Activated CD8-positive, alpha-beta memory T cell treated with anti-CD3 and anti-CD28 coated beads for 48 hours (primary cell): Measurements from ENCODE around the gene UPF1.
"Not testable (repeated sequence)": the region's sequence is repeated elsewhere in the genome, so short reads cannot be mapped to it uniquely, and the experiment has no call there.

ENCODE experiments used
- DNase-seq, 3 experiments: peaks; one replicate each; pipeline ENCODE4 v3.0.0-alpha.2; 2020; ENCODE audit warnings: low read depth in 2 of 3, low spot score in 2 of 3

UPF1 gene

DNA sequence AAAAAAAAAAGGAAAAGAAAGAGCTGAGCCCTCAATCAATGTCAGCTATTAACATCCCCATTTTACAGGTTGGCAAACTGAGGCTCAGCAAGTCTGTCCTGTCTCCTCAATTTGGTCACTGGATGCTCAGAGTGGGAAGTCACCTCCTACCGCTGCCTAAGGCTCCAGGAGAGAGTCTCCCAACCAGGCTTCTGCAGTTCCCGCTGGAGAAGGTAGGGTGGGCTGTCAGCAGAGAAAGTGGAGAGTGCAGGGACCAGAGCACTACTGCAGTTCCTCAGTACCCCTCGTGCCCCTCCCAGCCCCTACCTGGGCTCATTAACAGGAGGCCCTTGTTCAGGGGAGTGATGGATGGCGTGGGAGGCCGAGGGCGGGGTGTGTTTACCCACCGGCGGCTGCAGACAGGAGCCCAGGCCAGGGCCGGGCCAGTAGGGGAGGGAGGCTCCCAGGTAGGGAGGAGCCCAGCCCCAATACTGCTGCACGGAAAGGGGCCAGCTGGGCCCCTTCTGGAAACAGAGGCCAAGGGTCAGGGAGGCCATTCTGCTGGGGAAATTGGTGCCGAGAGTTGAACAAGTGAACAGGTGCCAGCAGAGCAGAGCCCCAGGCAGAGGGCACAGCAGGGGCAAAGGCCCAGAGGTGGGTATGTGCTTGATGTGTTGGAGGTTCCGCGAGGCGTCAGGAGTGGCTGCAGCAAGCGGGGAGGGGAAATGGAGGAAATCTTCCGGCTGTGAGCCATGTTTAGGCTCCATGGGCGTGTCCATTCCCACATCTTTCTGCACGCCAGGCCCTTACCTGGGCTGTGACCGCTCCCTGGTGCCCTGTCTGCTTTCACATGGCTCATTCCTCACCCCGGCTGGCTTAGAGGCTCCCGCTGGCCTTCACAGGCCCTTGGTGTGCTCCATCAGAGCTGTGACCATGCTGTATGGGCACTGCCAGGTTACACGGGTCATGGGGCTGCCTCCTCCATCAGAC, 33.1 kb upstream of the UPF1 start:
- no peak for DNase-seq

DNA sequence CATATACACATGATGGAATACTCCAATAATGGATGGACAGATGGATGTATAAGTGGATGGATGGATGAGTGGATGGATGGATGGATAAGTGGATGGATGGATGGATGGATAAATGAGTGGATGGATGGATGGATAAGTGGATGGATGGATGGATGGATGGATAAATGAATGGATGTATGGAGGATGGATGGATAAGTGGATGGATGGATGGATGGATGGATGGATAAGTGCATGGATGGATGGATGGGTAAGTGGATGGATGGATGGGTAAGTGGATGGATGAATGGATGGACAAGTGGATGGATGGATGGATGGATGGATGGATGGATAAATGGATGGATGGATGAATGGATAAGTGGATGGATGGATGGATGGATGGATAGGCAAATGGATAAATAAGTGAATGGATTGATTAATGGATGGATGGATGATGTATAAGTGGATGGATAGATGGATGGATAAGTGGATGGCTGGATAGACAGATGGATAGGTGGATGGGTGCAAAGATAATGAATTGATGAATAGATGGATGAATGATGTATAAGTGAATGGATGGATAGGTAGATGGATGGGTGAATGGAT, 32.3 kb upstream of the UPF1 start:
- no peak for DNase-seq

DNA sequence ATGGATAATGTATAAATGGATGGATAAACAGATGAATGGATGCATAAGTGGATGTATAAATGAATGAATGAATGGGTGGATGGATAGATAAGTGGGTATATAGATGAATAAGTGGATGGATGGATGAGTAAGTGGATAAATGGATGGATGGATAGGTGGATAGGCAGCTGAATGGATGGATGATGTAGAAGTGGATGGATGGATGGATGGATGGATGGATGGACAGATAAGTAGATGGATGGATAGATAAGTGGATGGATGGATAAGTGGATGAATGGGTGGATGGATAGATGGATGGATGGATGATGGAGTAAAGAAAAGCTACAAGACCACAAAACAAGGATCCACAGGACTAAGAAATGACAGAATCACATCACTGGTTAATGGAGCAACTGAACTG, 31.7 kb upstream of the UPF1 start:
- DNase-seq = no peak

DNA sequence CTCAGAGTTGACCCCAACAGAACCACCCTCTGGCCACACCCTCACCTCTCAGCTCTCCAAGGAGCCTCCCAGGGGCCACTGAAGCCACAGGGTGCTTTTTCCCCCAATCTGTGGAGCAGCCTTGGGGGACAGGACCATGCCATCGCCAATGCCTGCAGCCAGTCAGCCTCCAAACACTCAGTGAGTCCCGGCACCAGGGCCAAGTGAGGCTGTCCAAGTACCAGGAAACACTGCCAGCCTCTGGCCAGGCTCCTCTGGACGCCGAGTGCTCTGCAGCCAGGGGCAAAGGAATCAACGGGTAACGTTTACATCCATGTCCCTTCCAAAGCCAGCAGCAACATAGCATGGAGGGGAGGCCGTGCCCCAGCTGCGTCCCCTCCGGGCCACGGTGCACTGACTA, 31.1 kb upstream of the UPF1 start:
- no peak for DNase-seq

DNA sequence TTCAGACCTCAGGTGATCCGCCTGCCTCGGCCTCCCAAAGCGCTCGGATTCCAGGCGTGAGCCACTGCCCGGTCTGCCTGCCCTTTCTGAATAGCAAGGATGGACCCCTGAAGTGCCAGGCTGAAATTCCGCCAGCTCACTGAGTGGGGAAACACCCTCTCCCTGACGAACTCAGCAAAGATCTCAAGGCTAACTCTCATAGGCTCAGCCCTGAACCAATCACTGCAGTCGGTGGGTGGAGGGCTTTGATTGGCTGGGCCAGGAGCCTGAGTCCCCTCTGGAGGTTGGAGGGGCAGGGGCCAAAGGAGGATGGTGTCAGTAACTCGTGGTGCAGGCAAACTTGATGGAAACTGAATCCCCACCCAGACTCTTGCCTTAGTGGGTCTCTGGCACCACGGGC, 29.4 kb upstream of the UPF1 start:
- DNase-seq = no peak

DNA sequence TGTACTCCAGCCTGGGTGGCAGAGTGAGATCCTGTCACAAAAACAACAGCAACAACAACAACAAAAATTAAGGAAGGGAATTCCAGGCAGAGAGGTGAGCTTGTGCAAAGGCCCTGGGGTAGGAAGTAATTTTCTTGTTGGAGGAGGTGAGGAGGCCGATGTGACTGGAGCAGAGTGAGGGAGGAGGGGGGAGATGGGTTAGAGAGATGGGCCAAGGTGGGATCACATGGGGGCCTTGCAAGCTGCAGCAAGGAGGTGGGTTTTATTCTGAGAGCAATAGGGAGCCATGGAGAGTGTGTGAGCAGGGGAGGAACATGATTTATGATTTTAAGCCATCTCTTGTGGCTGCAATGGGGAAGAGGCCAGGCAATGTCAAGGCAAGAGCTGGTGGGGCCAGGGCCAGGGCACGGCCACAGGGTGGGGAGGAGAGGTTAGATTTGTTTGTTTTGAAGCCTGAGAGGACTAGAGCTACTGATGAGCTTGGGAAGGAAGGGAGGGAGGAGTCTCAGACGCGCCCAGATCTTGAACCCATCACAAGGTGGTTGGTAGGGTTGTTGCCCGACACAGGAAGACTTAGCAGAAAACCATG, 28.1 kb upstream of the UPF1 start:
- no peak for DNase-seq

DNA sequence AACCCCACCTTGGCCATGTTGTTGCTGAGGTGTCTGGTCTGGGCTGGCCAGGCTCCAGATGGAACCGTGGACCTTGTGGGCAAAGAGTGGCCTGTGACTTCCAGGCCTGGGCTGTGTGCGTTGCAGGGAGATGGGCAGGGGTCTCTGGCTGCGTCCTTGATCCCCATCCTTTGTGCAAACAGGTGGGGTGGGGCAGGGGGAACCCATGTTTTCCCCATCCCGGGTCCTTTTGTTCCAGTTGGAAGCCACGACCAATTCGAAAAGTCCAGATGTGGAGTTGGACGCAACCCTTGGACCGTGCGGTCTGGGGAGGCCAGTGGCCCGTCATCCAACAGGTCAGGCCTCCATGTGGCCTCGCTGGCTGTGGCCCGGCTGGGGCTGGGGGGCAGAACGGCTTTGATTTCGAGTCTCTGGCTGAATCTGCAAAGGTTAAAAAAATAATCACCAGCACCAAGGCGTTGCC, 27.6 kb upstream of the UPF1 start:
- no peak for DNase-seq

DNA sequence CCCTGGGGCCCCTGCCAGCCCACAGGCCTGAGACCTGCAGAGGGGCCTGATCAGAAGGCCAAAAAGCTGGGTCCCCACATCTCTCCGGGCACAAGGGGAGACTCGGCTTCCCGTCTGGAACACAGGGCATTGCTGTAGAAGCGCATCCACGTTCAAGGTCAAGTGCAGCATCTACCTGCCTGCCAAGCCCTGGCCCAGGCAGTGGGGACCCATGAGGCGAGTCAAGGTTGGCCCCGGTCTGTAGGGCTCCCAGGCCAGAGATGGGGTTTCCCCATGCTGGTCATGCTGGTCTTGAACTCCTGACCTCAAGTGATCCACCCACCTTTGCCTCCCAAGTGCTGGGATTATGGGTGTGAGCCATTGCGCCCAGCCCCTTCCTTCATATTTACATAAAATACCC, 27.1 kb upstream of the UPF1 start:
- no peak for DNase-seq

DNA sequence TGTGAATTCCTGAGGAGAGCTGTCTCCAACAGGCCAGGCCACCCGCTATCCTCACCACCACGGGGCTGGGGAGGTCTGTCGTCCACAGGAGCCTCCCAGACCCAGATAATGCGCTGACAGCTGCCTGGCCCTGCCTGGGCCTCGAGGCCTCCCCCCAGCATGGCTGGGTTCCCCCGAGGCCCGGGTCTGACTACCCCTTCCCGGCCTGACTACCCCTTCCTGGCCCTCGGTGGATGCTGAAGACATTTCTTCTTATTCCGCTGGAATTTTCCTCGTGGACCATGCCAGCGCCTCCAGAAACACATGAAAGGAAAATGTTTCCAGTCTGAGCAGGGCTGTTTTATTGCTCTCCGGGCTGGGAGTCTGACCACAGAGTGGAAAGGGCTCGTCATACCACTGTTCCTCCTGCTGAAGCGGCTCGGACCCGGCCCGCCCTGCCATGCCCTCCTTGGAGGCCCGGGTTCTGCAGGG, 23.9 kb upstream of the UPF1 start:
- DNase-seq = no peak

DNA sequence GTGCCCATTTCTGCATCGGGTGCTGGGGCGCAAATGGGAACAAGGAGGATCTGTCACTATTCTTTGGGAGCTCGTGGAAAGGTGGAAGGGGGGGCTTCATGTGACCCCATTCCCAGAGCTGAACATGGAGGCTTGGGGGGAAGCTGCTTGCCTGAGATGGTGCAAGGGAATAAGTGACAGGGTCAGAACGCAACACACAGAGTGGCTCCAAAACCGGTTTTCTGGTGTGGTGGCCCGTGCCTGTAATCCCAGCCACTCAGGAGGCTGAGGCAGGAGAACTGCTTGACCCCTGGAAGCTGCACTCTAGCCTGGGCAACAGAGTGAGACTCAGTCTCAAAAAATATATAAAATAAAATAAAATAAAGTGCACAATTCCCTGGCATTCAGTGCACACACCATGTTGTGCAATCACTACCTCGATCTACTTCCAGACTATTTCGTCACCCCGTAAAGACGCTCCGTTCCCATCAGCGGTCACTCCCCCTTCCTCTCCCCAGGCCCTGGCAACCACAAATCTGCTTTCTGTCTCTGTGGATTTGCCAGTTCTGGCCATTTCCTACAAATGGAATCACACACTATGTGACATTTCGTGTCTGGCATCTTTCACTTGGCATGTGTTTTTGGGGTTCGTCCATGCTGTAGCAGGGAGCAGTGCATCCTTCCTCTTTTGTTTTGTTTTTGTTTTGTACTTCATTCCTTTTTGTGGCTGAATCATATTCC, 22.4 kb upstream of the UPF1 start:
- DNase-seq = no peak

DNA sequence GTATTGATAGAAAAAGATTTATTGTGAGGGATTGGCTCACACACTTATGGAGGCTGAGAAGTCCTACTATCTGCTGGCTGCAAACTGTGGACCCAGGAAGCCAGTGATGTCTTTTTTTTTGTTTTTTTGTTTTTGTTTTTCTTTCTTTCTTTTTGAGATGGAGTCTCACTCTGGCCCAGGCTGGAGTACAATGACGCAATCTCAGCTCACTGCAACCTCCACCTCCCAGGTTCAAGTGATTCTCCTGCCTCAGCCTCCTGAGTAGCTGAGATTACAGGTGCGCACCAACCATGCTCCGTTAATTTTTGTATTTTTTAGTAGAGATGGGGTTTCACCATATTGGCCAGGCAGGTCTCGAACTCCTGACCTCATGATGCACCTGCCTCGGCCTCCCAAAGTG, 20.1 kb upstream of the UPF1 start:
- not testable (repeated sequence) for DNase-seq

DNA sequence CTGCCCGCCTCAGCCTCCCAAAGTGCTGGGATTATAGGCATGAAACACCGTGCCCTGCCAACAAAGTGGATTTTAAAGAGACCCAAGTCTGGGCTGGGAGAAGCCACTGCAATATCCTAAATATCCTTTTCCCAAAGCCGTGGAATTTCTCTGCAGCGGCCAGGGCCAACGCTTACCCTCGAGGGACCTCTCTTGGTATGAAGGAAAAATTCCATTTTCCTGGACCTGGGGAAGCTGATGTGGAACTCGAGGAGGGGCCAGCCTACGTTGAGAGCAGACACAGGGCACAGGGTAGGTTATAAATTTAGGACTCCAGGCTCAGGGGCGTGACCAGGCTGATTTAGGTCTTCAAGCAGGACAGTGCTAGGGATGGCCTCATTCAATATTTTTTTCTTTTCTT, 17.7 kb upstream of the UPF1 start:
- no peak for DNase-seq

DNA sequence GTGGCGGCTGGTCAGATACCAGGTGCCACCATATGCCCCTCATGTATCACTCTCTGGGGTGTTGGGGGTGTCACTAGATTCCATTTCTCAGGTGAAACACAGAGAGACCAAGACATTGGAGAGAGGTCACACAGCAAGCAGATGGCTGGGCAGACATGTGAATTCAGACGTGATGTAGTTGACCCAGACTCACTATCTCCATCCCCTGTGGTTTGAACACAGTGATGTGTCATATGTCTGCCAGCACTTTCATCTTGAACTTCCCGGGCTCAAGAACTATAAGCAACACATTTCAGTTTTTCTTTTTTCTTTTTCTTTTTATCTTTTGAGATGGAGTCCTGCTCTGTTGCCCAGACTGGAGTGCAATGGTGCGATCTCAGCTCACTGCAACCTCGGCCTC, 16.1 kb upstream of the UPF1 start:
- DNase-seq = no peak

DNA sequence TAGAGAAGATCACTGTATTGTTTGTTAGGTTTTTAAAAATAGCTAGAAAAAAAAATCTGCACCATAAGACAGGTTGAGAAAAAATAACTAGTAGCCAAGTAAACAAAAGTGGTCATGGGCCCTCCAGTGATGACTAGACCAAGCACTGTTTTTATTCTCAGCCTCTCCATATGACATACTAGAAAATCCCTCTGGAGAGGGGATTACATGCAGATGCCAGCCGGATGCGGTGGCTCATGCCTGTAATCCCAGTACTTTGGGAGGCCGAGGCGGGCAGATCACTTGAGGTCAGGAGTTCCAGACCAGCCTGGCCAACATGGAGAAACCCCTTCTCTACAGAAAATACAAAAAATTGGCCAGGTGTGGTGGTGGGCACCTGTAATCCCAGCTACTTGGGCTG, 15.1 kb upstream of the UPF1 start:
- DNase-seq = not testable (repeated sequence)

DNA sequence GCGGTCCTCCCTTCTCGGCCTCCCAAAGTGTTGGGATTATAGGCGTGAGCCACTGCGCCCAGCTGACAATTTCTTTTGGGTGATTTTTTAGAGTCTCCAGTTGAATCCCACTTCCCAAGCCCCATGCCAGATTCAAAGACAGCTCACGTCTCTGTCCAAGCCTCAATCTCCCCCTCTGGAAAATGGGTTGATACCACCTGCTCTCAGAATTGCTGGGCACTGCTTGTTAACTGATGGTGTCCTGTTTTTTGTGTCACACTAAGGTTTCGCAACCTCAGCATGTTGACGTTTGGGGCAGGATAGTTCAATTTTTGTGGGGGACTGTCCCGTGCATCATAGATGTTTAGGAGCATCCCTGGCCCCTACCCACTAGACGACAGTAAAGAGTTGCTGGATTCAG, 14.2 kb upstream of the UPF1 start:
- DNase-seq = no peak

DNA sequence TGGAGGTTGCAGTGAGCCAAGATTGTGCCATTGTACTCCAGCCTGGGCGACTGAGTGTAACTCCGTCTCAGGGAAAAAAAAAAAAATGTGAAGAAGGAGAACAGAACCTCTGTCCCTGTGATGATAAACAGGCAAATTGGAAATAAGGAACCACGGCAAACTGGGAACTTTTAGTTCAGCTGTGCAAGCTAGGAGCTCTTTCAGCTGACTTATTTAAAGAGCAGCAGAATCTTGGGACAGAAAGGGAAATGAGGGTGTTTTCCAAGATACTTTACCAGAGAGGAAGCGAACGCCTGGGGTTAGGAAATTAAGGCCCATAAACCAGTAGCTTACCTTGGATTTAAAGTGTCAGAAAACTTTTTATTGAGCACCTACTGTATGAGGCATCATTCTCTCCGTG, 3.0 kb upstream of the UPF1 start:
- no peak for DNase-seq

DNA sequence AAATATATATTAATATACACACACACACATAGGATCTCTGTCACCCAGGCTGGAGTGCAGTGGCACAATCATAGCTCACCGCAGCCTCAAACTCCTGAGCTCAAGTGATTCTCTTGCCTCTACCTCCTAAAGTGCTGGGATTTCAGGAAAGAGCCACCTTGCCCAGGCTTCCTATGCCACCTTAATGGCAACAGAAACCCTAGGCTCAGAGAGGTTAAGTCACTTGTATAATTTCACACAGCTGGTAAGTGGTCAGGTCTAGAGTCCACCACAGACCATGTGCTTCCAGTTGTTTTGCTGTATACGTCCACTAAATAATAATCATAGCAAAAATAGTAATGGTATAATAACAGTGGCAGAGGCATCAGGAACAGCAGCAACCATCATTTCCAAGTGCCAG, 1.3 kb upstream of the UPF1 start:
- no peak for DNase-seq

DNA sequence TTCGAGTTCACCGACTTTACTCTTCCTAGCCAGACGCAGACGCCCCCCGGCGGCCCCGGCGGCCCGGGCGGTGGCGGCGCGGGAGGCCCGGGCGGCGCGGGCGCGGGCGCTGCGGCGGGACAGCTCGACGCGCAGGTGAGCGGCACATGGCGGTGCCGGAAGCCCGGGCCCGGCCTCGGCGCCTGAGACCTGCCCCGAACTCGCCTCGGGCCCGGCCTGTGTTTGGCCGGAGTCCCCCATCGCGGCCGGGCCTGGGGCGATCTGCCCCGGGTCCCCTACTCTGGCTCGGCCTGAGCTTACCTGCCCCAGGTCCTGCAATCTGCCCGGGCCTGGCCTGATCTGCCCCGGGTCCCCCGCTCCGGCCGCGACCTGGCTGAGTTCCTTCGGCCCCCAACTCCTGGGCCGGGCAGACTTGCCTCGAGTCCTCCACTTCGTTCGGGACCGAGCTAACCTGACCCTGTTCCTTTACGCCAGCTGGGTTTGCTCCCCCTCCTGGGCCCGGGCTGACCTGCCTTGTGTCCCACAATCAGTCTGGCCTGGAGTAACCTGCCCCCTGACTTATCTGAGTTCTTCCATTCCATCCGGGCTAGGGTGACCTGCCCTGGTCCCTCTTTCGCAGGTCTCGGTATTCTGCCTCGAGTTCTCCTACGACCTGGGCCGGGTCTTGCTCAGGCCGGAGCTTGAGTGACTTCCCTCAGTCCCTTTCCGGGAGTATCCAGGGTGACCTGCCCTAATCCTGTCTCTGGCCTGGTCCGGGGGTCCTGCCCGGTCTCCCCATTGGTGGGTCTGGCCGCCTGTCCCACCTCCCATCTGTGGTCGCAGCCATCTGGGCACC, 764 bp downstream of the UPF1 start:
- peak in 1 of 3 experiments; percentile 25 for DNase-seq

DNA sequence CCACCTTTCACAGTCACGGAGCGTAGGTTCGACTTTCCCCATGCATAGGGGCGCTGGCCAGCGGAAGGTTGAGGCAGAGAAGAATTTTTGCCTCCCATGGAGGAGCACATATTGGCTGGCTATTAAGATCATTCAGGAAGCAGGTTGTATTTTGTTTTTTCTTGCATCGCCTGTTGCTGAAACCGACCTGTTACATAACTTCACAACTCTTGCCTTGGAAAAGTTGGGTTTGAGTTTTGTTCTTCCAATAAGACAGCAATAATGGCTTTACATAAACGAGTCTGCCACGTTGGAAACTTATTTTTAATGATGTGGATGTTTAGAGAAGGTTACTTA, 1.4 kb downstream of the UPF1 start:
- DNase-seq = no peak

DNA sequence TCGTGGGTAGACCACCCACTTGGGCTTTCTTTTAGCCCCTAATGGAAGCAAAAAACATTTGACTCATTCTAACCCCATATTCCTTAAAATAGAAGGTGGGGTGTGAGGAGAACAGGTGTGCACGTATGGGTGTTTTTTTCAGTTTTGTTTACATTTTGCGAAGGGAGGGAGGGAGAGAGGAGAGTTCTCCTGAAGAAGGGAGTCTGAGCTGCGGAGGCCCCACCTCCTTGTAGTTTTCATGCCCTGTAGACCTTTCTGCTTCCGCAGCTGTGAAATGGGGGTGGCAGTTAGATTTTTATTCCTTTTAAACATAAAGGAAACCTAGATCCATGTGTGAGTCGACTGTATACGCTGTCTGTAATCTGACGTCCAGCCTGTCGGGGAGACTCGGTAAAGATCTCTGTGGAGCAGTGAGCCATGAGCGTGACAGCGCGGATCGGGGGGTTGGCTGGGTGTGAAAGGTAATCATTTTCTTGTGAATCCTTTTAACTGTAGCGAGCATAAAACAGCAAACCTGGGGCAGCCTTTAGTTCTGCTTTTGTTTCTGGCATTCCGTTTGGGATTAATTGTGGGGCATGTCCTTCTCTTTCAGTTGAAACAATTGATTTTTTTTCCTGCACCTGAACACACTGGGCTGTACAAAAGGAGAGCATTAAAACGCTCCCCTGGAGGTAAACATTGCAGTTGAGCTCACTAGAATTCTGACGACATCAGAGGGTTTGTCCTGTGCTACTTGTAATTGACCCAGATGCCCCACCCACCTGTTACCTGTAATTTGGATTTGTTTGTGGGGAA, 2.3 kb downstream of the UPF1 start:
- no peak for DNase-seq
